DND-41 (cell line): Measurements from ENCODE around the gene DENND1A.

Experiments used
- EZH2 ChIP-seq: IDR thresholded peaks from 3 replicates; pipeline ENCODE4 v1.6.1; 2012; ENCODE audit warnings: borderline replicate concordance, low read depth, mild to moderate bottlenecking, moderate library complexity, low read length, inconsistent platforms; ENCODE audit not compliant: severe bottlenecking
- TF ChIP-seq, protein P1 (sequence below): IDR thresholded peaks from 2 replicates; pipeline ENCODE4 v1.5.1; 2012; ENCODE audit warnings: borderline replicate concordance, low read length, moderate library complexity, mild to moderate bottlenecking; ENCODE audit not compliant: poor library complexity, severe bottlenecking; ENCODE audit errors: extremely low read depth

DNA sequence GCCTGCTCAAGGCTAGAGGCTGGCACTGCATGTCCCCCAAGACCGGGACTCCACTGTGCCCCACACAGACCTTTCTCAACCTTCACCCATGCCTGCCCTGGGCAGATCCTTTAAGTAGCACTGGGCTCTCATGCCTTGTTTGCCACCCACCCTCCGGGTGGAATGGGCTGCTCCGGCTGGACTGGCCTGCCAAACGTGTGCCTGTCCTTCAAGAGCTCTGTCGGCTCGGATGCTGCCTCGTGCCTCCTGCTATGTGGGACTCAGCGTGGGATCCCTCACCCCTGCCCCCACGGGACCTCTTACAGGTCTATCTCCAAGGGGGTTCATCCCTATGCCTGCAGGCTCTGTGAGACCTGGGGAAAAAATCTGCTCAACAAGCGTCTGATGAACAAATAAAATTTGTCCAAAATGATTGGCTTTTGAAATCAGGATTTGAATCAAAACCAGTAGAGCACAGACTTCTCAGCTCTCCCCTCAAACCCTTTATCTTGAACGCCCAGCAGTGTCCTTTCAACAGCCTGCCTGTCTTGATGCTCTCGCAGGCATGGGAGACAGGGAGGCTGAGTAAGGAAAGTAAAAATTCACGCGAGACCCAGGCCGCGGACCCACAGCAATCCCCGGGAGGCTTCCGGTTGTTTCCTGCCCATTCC lies 517.6 kb downstream of the DENND1A start:
- TF ChIP-seq EZH2, result no peak
- TF ChIP-seq, protein P1, sequence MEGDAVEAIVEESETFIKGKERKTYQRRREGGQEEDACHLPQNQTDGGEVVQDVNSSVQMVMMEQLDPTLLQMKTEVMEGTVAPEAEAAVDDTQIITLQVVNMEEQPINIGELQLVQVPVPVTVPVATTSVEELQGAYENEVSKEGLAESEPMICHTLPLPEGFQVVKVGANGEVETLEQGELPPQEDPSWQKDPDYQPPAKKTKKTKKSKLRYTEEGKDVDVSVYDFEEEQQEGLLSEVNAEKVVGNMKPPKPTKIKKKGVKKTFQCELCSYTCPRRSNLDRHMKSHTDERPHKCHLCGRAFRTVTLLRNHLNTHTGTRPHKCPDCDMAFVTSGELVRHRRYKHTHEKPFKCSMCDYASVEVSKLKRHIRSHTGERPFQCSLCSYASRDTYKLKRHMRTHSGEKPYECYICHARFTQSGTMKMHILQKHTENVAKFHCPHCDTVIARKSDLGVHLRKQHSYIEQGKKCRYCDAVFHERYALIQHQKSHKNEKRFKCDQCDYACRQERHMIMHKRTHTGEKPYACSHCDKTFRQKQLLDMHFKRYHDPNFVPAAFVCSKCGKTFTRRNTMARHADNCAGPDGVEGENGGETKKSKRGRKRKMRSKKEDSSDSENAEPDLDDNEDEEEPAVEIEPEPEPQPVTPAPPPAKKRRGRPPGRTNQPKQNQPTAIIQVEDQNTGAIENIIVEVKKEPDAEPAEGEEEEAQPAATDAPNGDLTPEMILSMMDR, result no peak
